Adipose tissue (tissue), 3 donors: ENCODE results near the gene COG6. TPM values are rescaled to one million over a fixed set of nuclear protein-coding genes. Genes with fewer than 3 reads are reported as not detected.

ENCODE experiments used
- H3K27ac ChIP-seq: one replicate; pipeline ENCODE4 v1.5.1; 2013; ENCODE audit warnings: low read depth, low read length
- WGBS, 3 donors: extraction: QIAGEN DNeasy Blood & Tissue Kit; methylation state at CpG; one replicate each; pipeline ENCODE4 v1.1.7; 2013; 5-methylcytosine and 5-hydroxymethylcytosine counted together
- polyA plus RNA-seq, 3 donors: library from polyadenylated mRNA; stranded (reverse); fragments of 200-250 nt; gene quantifications; one replicate each; pipeline ENCODE4 v1.2.3, GENCODE V29; 2013
- donor health status: healthy with polysubstance abuse.
- donor health status: Bipolar disorder and iron deficiency.
- donor health status: healthy.

Gene COG6
- polyA plus RNA-seq, 3 donors, result 6.2 to 12.8 (median 8.3) TPM

- 48 to 70% (median 62%) methylated on average over 5 of the region's 5 CpGs for WGBS, 3 donors
- no peak overlapping the region for H3K27ac ChIP-seq
Measured at GRCh38 chr13:39788102-39788501, 132.6 kb downstream of the COG6 start.

GRCh38 chr13:39789451-39789850, 134.0 kb downstream of the COG6 start:
- no peak overlapping the region for H3K27ac ChIP-seq
- 93 to 98% (median 97%) methylated on average over 5 of the region's 5 CpGs for WGBS, 3 donors

Other genes with a start within 250 kb of the COG6 start
- gene LHFPL6, start 52.5 kb upstream of the COG6 start, polyA plus RNA-seq, result 100 to 1,000 TPM in 2 of 3 donors, 10 to 100 TPM in 1; 10.1 to 142 (median 110) TPM